HCT116 (cell line): ENCODE measurements around the gene MAP4K4.

ENCODE experiments used
- ATF3 ChIP-seq: IDR thresholded peaks from 2 replicates; pipeline ENCODE4 v1.6.1; 2012
- CBX3 ChIP-seq: IDR thresholded peaks from 2 replicates; pipeline ENCODE4 v1.6.1; 2012; ENCODE audit warnings: low read depth
- CEBPB ChIP-seq: IDR thresholded peaks from 2 replicates; pipeline ENCODE4 v1.6.1; 2012; ENCODE audit warnings: low read depth
- CTCF ChIP-seq, 3 experiments: fragments of 200-600 bp in 1 of 3; sonication (generic) in 1 of 3; IDR thresholded peaks in 2 of 3; conservative IDR thresholded peaks in 1 of 3; 2 replicates each; pipeline ENCODE4 v1.5.1; 2012 to 2017; ENCODE audit warnings: low read depth in 2 of 3, low read length in 2 of 3, antibody characterized with exemption in 1 of 3, borderline replicate concordance in 1 of 3, control low read depth in 1 of 3, mild to moderate bottlenecking in 1 of 3, mixed read lengths in 1 of 3, mixed run types in 1 of 3, moderate library complexity in 1 of 3; ENCODE audit not compliant: insufficient read depth in 1 of 3
- EZH2 ChIP-seq: fragments of 200-600 bp; sonication (generic); IDR thresholded peaks from 2 replicates; pipeline ENCODE4 v1.6.1; 2017; ENCODE audit warnings: antibody characterized with exemption, mixed run types
- EZH2phosphoT487 ChIP-seq: fragments of 200-600 bp; IDR thresholded peaks from 2 replicates; pipeline ENCODE4 v1.6.1; 2018; ENCODE audit warnings: antibody characterized with exemption, borderline replicate concordance
- JUND ChIP-seq: IDR thresholded peaks from 2 replicates; pipeline ENCODE4 v1.6.1; 2012
- POLR2A ChIP-seq: IDR thresholded peaks from 2 replicates; pipeline ENCODE4 v1.7.0; 2011; ENCODE audit warnings: borderline replicate concordance; ENCODE audit not compliant: insufficient read depth, insufficient read length; ENCODE audit errors: extremely low read depth
- ZBTB33 ChIP-seq: IDR thresholded peaks from 2 replicates; pipeline ENCODE4 v1.6.1; 2011; ENCODE audit warnings: mild to moderate bottlenecking, low read length, moderate library complexity; ENCODE audit not compliant: insufficient replicate concordance; ENCODE audit errors: extremely low read depth

GRCh38 chr2:101864426-101864825 is 166.9 kb downstream of the MAP4K4 start:
- no peak for TF ChIP-seq CTCF (IDR thresholded peaks at IDR 0.05 in 2 of 3, conservative IDR thresholded peaks at IDR 0.05 in 1 of 3; ENCODE audit: borderline replicate concordance in 1 of 3, insufficient read depth in 1 of 3, low read depth in 2 of 3, low read length in 2 of 3)
- no peak for TF ChIP-seq ZBTB33
- no peak for TF ChIP-seq EZH2phosphoT487
- TF ChIP-seq POLR2A, result no peak
- TF ChIP-seq EZH2, result no peak
- no peak for TF ChIP-seq ATF3
- TF ChIP-seq CBX3, result no peak
- no peak for TF ChIP-seq CEBPB
- TF ChIP-seq JUND, result no peak
